Liver (tissue), 9 donors: ENCODE results near the gene IL9R. TPM values are rescaled to one million over a fixed set of nuclear protein-coding genes. Genes with fewer than 3 reads are reported as not detected.

ENCODE experiments used
- DNase-seq: peaks from one replicate; pipeline ENCODE4 v3.0.0-alpha.2; 2017; ENCODE audit warnings: low spot score
- H3K27ac ChIP-seq, 2 donors: one replicate each; pipeline ENCODE4 v1.7.0; 2013; ENCODE audit warnings: inconsistent platforms in 2 of 2, low read length in 2 of 2, control low read depth in 1 of 2, low read depth in 1 of 2, mild to moderate bottlenecking in 1 of 2
- H3K27me3 ChIP-seq, 4 donors: one replicate each; pipeline versions ENCODE4 v1.6.1 to v1.7.0; 2013; ENCODE audit warnings: low read length in 3 of 4, inconsistent platforms in 1 of 4, mild to moderate bottlenecking in 1 of 4, moderate library complexity in 1 of 4; ENCODE audit not compliant: control insufficient read depth in 4 of 4, insufficient read depth in 4 of 4
- H3K36me3 ChIP-seq, 4 donors: one replicate each; pipeline versions ENCODE4 v1.6.1 to v1.7.0; 2013; ENCODE audit warnings: low read length in 3 of 4, mild to moderate bottlenecking in 3 of 4, low read depth in 1 of 4, moderate library complexity in 1 of 4; ENCODE audit not compliant: control insufficient read depth in 4 of 4, insufficient read depth in 3 of 4
- H3K4me1 ChIP-seq, 4 donors: one replicate each; pipeline versions ENCODE4 v1.6.1 to v1.7.0; 2013; ENCODE audit warnings: low read length in 3 of 4, mild to moderate bottlenecking in 3 of 4, moderate library complexity in 1 of 4; ENCODE audit not compliant: control insufficient read depth in 4 of 4, insufficient read depth in 4 of 4
- H3K4me3 ChIP-seq, 3 donors: one replicate each; pipeline versions ENCODE4 v1.6.1 to v1.7.0; 2013; ENCODE audit warnings: low read length in 3 of 3, control low read depth in 1 of 3, low read depth in 1 of 3, mild to moderate bottlenecking in 1 of 3
- H3K9ac ChIP-seq, 2 donors: one replicate each; pipeline ENCODE4 v1.7.0; 2013; ENCODE audit warnings: low read length in 2 of 2, mild to moderate bottlenecking in 2 of 2, moderate library complexity in 2 of 2, control low read depth in 1 of 2, low read depth in 1 of 2
- H3K9me3 ChIP-seq, 4 donors: one replicate each; pipeline versions ENCODE4 v1.6.1 to v1.7.0; 2013; ENCODE audit warnings: low read length in 3 of 4; ENCODE audit not compliant: control insufficient read depth in 4 of 4
- EGR1 ChIP-seq, 2 donors: IDR thresholded peaks; 2 replicates each; pipeline ENCODE4 v1.6.1; 2016 to 2018; ENCODE audit warnings: antibody characterized with exemption in 2 of 2, low read depth in 2 of 2
- FOXA1 ChIP-seq: IDR thresholded peaks from 2 replicates; pipeline ENCODE4 v1.6.1; 2016; ENCODE audit warnings: antibody characterized with exemption
- GABPA ChIP-seq, 2 donors: IDR thresholded peaks in 1 of 2; conservative IDR thresholded peaks in 1 of 2; 2 replicates each; pipeline ENCODE4 v1.6.1; 2016; ENCODE audit warnings: antibody characterized with exemption in 2 of 2, mild to moderate bottlenecking in 1 of 2, moderate library complexity in 1 of 2
- HNF4A ChIP-seq, 2 donors: conservative IDR thresholded peaks; 2 replicates each; pipeline ENCODE4 v1.6.1; 2016; ENCODE audit warnings: antibody characterized with exemption in 2 of 2, mild to moderate bottlenecking in 2 of 2
- HNF4G ChIP-seq: IDR thresholded peaks from 2 replicates; pipeline ENCODE4 v1.6.1; 2016; ENCODE audit warnings: antibody characterized with exemption
- JUND ChIP-seq, 2 donors: IDR thresholded peaks; 2 replicates each; pipeline ENCODE4 v1.6.1; 2016; ENCODE audit warnings: antibody characterized with exemption in 2 of 2
- NR2F2 ChIP-seq: IDR thresholded peaks from 2 replicates; pipeline ENCODE4 v1.6.1; 2016; ENCODE audit warnings: antibody characterized with exemption
- RAD21 ChIP-seq, 2 donors: IDR thresholded peaks; 2 replicates each; pipeline ENCODE4 v1.6.1; 2016; ENCODE audit warnings: antibody characterized with exemption in 2 of 2, mild to moderate bottlenecking in 2 of 2
- REST ChIP-seq: IDR thresholded peaks from 2 replicates; pipeline ENCODE4 v1.6.1; 2016; ENCODE audit warnings: antibody characterized with exemption, mild to moderate bottlenecking
- RXRA ChIP-seq, 2 donors: IDR thresholded peaks; 2 replicates each; pipeline ENCODE4 v1.6.1; 2017 to 2018; ENCODE audit warnings: antibody characterized with exemption in 2 of 2, mild to moderate bottlenecking in 1 of 2
- SP1 ChIP-seq: IDR thresholded peaks from 2 replicates; pipeline ENCODE4 v1.6.1; 2018; ENCODE audit warnings: antibody characterized with exemption, mild to moderate bottlenecking
- YY1 ChIP-seq: IDR thresholded peaks from 2 replicates; pipeline ENCODE4 v1.6.1; 2016; ENCODE audit warnings: antibody characterized with exemption, mild to moderate bottlenecking
- WGBS: extraction: QIAGEN DNeasy Blood & Tissue Kit; methylation state at CpG from one replicate; pipeline ENCODE4 v1.1.7; 2013; 5-methylcytosine and 5-hydroxymethylcytosine counted together
- polyA plus RNA-seq, 2 donors: library from polyadenylated mRNA; stranded (reverse) in 1 of 2; unstranded in 1 of 2; fragments of 200-250 nt in 1 of 2; fragments of >200 nt in 1 of 2; fragmentation: Nextera tagmentation in 1 of 2; extraction: Ambion mirVana in 1 of 2; gene quantifications; one replicate each; pipeline versions ENCODE4 v1.2.1 to v1.2.3, GENCODE V29; 2013 to 2015
- total RNA-seq, 2 donors: library from RNA; depleted of rRNA; stranded (reverse); fragments of >200 nt; gene quantifications; one replicate each; pipeline ENCODE4 v1.2.3, GENCODE V29; 2014
- TF ChIP-seq, protein P1 (sequence below): IDR thresholded peaks from 2 replicates; pipeline ENCODE4 v1.6.1; 2016; ENCODE audit warnings: antibody characterized with exemption
- TF ChIP-seq, protein P2 (sequence below): IDR thresholded peaks from 2 replicates; pipeline ENCODE4 v1.6.1; 2016; ENCODE audit warnings: antibody characterized with exemption
- donor health status: healthy.
- donor health status: healthy.
- donor health status: healthy.
- donor health status: healthy.
- donor health status: healthy.

IL9R gene
- total and polyA plus RNA-seq, 4 donors, result 0.05 to 0.08 (median 0.07) TPM; not detected in 1

- Histone ChIP-seq H3K9me3 (no peaks in the 10 kb centered on the region), H3K27me3 (no peaks in the 10 kb centered on the region), H3K9ac (no peak overlapping the region), H3K36me3 (no peaks in the 10 kb centered on the region), H3K4me3 (no peak overlapping the region), H3K27ac (no peak overlapping the region), H3K4me1 (no peaks in the 10 kb centered on the region)
- DNase-seq, result no peak
- WGBS, result 78% methylated on average over 14 of the region's 14 CpGs
- TF ChIP-seq REST (no peak), EGR1 (IDR thresholded peaks at IDR 0.05; ENCODE audit: low read depth in 2 of 2) (no peak), HNF4A (conservative IDR thresholded peaks at IDR 0.05) (no peak)
These were observed 6.1 kb downstream of the IL9R start for GRCh38 chrX:156003486-156004185.

DNA sequence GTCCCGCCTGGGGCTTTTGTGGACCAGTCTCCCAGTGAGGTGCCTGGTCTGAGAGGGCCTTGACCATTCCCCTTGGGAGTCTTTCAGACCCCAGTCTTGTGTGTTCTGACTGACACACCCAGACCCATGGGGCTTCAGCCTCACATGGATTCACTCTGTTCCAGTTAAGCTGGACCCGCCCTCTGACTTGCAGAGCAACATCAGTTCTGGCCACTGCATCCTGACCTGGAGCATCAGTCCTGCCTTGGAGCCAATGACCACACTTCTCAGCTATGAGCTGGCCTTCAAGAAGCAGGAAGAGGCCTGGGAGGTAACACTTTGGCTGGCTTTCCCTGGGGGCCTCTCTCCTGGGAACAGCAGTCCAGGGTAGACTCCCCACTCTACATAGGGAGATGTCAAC is 6.8 kb downstream of the IL9R start:
- Histone ChIP-seq H3K27me3 (no peaks in the 10 kb centered on the region), H3K9me3 (no peaks in the 10 kb centered on the region), H3K4me1 (no peaks in the 10 kb centered on the region), H3K9ac (no peak overlapping the region), H3K27ac (no peak overlapping the region), H3K4me3 (no peak overlapping the region), H3K36me3 (no peaks in the 10 kb centered on the region)
- WGBS, result 79% methylated on average over 2 of the region's 2 CpGs
- no peak for DNase-seq
- TF ChIP-seq YY1, result no peak
- no peak for TF ChIP-seq RXRA (IDR thresholded peaks at IDR 0.05)
- TF ChIP-seq, protein P1, sequence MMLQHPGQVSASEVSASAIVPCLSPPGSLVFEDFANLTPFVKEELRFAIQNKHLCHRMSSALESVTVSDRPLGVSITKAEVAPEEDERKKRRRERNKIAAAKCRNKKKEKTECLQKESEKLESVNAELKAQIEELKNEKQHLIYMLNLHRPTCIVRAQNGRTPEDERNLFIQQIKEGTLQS, result no peak
- TF ChIP-seq SP1, result no peak
- no peak for TF ChIP-seq FOXA1
- no peak for TF ChIP-seq REST
- TF ChIP-seq EGR1 (IDR thresholded peaks at IDR 0.05; ENCODE audit: low read depth in 2 of 2), result no peak
- TF ChIP-seq, protein P2, sequence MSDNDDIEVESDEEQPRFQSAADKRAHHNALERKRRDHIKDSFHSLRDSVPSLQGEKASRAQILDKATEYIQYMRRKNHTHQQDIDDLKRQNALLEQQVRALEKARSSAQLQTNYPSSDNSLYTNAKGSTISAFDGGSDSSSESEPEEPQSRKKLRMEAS, result no peak
- no peak for TF ChIP-seq GABPA (IDR thresholded peaks at IDR 0.05 in 1 of 2, conservative IDR thresholded peaks at IDR 0.05 in 1 of 2)
- TF ChIP-seq JUND (IDR thresholded peaks at IDR 0.05), result no peak
- no peak for TF ChIP-seq NR2F2
- TF ChIP-seq RAD21 (IDR thresholded peaks at IDR 0.05), result no peak
- no peak for TF ChIP-seq HNF4A (conservative IDR thresholded peaks at IDR 0.05)
- no peak for TF ChIP-seq HNF4G
